DMS79 (cell line): Measurements from ENCODE around the gene ADAMTS17.
"Not testable (repeated sequence)": the region's sequence is repeated elsewhere in the genome, so short reads cannot be mapped to it uniquely, and the experiment has no call there.

Source experiments
- DNase-seq: peaks from one replicate; lab custom pipeline; 2025; lab: John Stamatoyannopoulos, UW

ADAMTS17 gene

DNA sequence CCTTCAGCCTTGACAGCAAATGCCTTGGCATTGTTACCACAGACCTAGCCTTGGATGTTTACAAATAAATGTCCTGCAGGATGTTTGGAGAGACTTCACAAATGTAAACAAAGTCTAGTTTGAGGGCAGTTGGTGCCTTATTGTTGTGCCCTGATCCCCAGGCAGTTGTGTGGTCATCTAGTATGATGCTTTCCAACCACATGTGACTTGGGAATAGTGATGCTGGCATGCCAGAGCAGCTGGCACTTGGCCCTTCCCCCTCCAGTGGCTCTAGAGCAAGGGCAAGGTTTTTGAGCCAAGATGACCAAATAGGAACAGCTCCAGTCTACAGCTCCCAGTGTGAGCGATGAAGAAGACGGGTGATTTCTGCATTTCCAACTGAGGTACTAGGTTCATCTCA lies 258.2 kb downstream of the ADAMTS17 start:
- no peak for DNase-seq

- DNase-seq = no peak
These were observed 258.9 kb downstream of the ADAMTS17 start for GRCh38 chr15:100082761-100083402.

- DNase-seq = no peak
These were observed 260.3 kb downstream of the ADAMTS17 start for GRCh38 chr15:100081454-100081853.

- DNase-seq = no peak
These were observed 263.1 kb downstream of the ADAMTS17 start for GRCh38 chr15:100078511-100079220.

- DNase-seq = no peak
These were observed 266.5 kb downstream of the ADAMTS17 start for GRCh38 chr15:100075229-100075628.

- no peak for DNase-seq
These were observed 267.8 kb downstream of the ADAMTS17 start for GRCh38 chr15:100073982-100074381.

DNA sequence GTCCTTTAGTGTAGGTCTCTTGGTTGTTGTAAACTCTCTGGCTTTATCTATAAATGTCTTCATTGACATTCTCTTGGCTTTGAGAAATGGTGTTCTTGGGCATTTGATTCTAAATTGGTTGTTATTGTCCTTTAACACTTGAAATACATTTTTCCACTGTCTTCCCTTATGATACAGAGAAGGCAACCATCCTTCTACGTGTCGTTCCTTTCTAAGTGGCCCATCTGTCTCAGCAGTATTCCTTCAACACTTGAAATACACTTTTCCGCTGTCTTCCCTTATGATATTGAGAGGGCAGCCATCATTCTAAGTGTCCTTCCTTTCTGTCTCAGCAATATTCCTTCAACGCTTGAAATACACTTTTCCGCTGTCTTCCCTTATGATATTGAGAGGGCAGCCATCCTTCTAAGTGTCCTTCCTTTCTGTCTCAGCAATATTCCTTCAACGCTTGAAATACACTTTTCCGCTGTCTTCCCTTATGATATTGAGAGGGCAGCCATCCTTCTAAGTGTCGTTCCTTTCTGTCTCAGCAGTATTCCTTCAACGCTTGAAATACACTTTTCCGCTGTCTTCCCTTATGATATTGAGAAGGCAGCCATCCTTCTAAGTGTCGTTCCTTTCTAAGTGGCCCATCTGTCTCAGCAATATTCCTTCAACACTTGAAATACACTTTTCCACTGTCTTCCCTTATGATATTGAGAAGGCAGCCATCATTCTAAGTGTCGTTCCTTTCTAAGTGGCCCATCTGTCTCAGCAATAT lies 275.1 kb downstream of the ADAMTS17 start:
- not testable (repeated sequence) for DNase-seq

- DNase-seq = no peak
These were observed 279.8 kb downstream of the ADAMTS17 start for GRCh38 chr15:100061944-100062343.

DNA sequence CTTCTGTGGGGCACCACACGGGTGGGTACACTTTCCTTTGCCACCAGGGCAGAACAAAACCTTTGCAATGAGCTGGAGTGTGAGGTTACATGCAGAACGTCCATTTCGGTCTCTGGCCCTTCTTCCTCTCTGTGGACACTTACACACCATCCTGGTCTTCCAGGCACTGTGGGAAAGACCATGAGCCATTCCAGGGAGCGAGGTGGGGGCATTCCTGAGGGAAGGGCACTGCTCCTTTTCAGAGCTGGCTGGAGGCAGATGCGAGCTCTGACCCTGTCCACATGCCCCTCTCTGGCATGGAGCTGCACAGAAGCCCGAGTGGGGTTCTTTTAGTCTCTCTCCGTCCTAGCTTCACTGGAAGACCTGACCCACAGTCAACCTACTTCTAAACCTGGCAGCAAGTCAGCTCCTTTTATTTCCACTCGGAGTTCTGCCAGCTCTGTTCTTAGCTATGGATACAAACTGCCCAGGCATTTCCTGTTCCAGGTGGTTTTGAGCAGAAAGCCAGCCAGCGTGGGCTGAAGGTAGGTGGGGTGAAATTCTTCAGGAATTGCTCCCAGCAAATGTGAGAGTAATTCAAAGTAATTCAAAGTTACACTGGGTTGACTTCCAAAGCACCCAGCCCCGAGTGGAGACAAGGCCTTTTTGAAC lies 281.4 kb downstream of the ADAMTS17 start:
- DNase-seq = no peak

GRCh38 chr15:100059521-100059920 lies 282.3 kb downstream of the ADAMTS17 start:
- no peak for DNase-seq

GRCh38 chr15:100059094-100059493 lies 282.7 kb downstream of the ADAMTS17 start:
- DNase-seq = no peak

DNA sequence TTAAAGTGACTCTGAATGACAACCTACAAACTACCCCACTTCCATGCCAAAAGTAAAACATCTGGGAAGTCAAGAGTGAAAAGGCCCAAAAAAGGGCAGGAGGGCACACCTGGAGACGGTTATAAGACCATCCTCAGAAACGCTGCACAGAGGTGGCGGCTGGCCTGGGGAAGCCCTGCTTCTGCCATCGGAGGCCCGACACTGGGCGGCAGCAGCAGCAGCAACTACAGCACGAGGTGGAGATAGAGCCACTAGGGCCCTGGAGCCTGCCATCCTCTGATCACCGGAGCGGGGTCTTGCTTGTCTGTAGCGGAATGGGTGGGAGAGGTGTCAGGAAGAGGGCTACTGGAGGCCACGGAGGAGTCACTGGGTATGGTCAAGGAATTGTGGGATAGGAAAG lies 283.3 kb downstream of the ADAMTS17 start:
- DNase-seq = no peak

GRCh38 chr15:100057281-100057680 lies 284.5 kb downstream of the ADAMTS17 start:
- no peak for DNase-seq

- no peak for DNase-seq
These were observed 285.2 kb downstream of the ADAMTS17 start for GRCh38 chr15:100056411-100057072.

- DNase-seq = no peak
These were observed 286.0 kb downstream of the ADAMTS17 start for GRCh38 chr15:100055821-100056220.

GRCh38 chr15:100054539-100054938 lies 287.2 kb downstream of the ADAMTS17 start:
- DNase-seq = no peak

DNA sequence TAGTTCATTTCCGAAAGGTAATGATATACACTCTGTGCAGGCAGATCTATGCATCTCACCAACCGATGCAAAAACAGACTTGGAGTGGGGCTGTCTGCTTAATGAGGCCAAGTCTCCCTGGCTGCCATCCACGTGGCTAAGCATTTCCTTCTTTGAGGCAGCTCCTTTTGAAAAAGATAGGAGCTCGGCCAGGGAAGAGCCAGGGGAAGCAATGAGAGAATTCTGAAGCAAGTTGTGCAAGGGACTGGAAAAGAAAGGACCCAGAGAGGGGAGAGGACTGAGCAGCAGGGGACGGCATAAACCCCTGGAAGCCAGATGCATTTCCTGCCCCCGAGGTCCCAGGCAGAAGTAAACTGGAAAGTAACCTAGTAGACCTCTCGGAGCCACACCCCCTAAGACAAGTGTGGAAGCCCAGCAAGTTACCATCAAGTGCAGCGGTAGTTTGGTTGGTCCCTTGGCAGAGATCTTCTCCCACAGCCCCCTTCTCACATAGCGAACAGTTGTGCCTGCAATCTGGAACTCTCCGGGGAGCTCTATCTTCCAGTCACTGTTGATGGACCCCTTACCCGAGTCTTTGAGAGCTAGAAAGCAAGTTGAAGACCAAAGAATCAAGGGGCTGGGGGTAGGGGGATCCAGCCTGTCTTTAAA lies 288.2 kb downstream of the ADAMTS17 start:
- no peak for DNase-seq

GRCh38 chr15:100052716-100053473 lies 288.9 kb downstream of the ADAMTS17 start:
- no peak for DNase-seq

DNA sequence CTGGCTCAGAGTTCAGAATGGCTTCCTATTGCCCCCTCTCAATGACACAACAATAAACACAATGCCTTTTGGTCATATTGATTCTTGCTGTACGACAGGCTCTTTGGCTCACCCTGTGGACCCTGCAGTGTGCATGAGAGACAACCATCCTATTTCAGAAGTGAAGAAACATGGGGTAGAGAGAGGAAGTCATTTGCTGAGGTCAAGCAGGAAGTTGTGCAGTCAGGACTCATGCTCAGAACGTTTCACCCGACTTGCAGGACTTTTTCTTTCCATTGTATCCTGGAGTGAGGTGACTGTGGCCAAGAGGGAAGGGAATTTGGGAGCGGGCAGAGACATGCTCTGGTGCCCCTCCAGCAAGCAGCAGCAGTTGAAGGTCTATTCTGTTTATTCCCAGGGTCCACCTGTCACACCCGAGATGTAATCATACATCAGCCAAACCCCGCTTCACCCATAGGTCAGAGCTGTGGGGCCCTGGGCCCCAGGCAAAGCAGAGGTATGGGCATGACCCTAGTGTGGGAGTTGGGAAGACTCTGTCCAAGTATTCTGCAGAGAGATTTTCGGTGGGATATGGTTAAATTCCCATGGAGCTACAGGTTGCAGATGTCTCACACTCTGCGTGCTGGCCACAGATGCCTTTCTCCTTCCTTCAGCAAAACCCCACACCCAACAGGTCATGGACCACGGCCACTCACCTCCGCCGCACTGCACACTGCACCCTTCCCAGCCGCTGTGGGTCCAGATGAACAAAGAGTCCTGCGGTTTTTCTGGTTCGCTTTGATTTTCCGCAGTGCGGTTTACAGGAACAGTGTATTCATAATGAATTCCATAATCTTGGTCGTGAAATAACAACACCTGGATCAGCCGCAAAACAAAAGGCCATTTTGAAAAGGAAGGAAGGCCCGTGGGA lies 290.6 kb downstream of the ADAMTS17 start:
- no peak for DNase-seq
